ENCODE results near the gene VSNL1. TPM values are rescaled to one million over a fixed set of nuclear protein-coding genes. Genes with fewer than 3 reads are reported as not detected.

The VSNL1 gene
- total and polyA plus RNA-seq, 10 of the 15 experiments (the other 5 are each of a cell fraction or from before 2014, with no cell fraction given) = 0.04 to 0.30 (median 0.12) TPM; not detected in 4

GRCh38 chr2:17495590-17495989 is 44.9 kb upstream of the VSNL1 start:
- no peak overlapping the region for H2AFZ ChIP-seq (ENCODE audit: control insufficient read depth, low read depth, low read length)
- no peaks in the 10 kb centered on the region for H3K4me1 ChIP-seq (ENCODE audit: control insufficient read depth, insufficient read depth, low read length)
- H3K4me2 ChIP-seq (ENCODE audit: control insufficient read depth, insufficient read depth) = no peak overlapping the region
- FAIRE-seq = no peak
- BruUV-seq (replicated peaks) = no TSS peak
- CTCF ChIA-PET = interaction anchor here (0.9 kb wide), 1 partner anchor 150 kb away, joined by 3 read pairs; no protein-coding TSS in a partner anchor
- POLR2A ChIA-PET = no interaction called here
- no peak overlapping the region for H3K27ac ChIP-seq (ENCODE audit: control insufficient read depth, insufficient read depth)
- SMC1A ChIA-PET (ENCODE audit: uncharacterized antibody, unreplicated experiment) = interaction anchor here (1.0 kb wide), 1 partner anchor 10 kb away, joined by 3 read pairs; no protein-coding TSS in a partner anchor
- 0% methylated on average over 1 of the region's 1 CpG for whole genome bisulfite sequencing (ENCODE audit: insufficient coverage, insufficient replicate concordance, low lambda C conversion rate, missing lambda C conversion rate)
- H3K4me3 ChIP-seq = no peak overlapping the region
- no peak overlapping the region for H3K9ac ChIP-seq (ENCODE audit: control insufficient read depth, insufficient read depth, low read length)
- TF ChIP-seq EZH2 (IDR thresholded peaks at IDR 0.05; ENCODE audit: borderline replicate concordance, control insufficient read depth, low read depth, low read length) (no peak), KLF5 (IDR thresholded peaks at IDR 0.05; ENCODE audit: partially characterized antibody) (no peak), EED (IDR thresholded peaks at IDR 0.05; ENCODE audit: low read depth) (no peak), ZBTB33 (IDR thresholded peaks at IDR 0.05) (no peak), E2F8 (IDR thresholded peaks at IDR 0.05; ENCODE audit: low read depth, partially characterized antibody) (no peak), NBN (IDR thresholded peaks at IDR 0.05) (no peak), SMC3 (IDR thresholded peaks at IDR 0.05; ENCODE audit: borderline replicate concordance, low read length) (no peak), EGR1 (IDR thresholded peaks at IDR 0.05; ENCODE audit: borderline replicate concordance in 1 of 2, low read depth in 2 of 2, low read length in 2 of 2) (no peak), NFXL1 (IDR thresholded peaks at IDR 0.05; ENCODE audit: borderline replicate concordance) (no peak)
- intact Hi-C loops (cut with micrococcal nuclease; ENCODE audit: unreplicated experiment) (no loop called here), in situ Hi-C loops (cut with MboI) (no loop called here)
- no peaks in the 10 kb centered on the region for H4K20me1 ChIP-seq (ENCODE audit: control insufficient read depth, insufficient read depth)
- no peak for DNase-seq (ENCODE audit: low read depth, low spot score)
- H3K27me3 ChIP-seq (replicated peaks in 1 of 2; ENCODE audit: control insufficient read depth in 2 of 2, insufficient read depth in 2 of 2, low read length in 1 of 2) = no peaks in the 10 kb centered on the region
- ATAC-seq = no peak
- H3K79me2 ChIP-seq (ENCODE audit: control insufficient read depth, insufficient read depth, low read length) = no peaks in the 10 kb centered on the region
- no peaks in the 10 kb centered on the region for H3K36me3 ChIP-seq (ENCODE audit: control insufficient read depth in 2 of 2, insufficient read depth in 2 of 2, low read length in 1 of 2)
- RAD21 ChIA-PET (ENCODE audit: unreplicated experiment) = interaction anchor here (1.2 kb wide), 1 partner anchor 20 kb away, joined by 3 read pairs; no protein-coding TSS in a partner anchor
- no peaks in the 10 kb centered on the region for H3K9me3 ChIP-seq (replicated peaks; ENCODE audit: control insufficient read depth, insufficient read depth, low read length)

Measured in GM12878 (cell line).